Nucleus accumbens (tissue), 56 donors: ENCODE data around the gene ROBO2.

ENCODE experiments used
- DNase-seq, 56 donors: peaks; one replicate each; lab custom pipeline; 2025; lab: John Stamatoyannopoulos, UW

The ROBO2 gene

DNA sequence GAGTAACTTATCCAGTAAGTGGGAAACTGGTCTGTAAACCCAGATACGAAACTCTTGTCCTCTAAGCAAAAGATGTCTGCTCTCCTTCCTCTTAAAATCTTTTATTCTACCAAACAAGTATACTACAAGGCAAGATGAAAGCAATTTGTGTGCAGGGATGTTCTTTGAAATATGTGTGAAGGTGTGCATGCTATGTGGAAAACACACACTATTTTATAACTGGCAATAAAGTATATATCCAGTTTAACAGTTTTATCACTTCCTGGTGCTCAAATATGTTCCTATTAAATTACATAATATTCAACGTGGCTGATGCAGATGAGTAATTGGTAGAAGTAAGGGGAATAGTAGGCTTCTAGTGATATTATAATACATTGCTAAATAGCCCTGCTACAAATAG is 566.5 kb downstream of the ROBO2 start:
- no peak for DNase-seq

DNA sequence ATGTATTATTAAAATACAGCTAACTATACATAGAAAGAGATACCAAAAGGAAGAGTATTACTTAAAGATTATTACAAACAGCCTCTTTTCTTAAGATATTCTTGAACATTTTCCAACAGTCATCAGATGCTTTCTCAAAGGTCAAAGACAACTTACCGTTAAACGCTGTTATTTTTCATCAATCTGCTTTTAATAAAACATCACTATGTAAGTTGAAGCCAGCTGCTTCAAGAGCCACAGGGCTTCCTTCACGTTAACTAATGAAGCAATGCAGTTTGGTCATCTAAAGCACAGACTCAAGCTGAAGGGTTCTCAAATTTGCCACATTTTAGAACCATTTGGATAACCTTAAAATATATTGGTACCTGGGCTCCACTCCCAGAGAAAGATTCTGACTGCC is 578.8 kb downstream of the ROBO2 start:
- DNase-seq: no peak

DNA sequence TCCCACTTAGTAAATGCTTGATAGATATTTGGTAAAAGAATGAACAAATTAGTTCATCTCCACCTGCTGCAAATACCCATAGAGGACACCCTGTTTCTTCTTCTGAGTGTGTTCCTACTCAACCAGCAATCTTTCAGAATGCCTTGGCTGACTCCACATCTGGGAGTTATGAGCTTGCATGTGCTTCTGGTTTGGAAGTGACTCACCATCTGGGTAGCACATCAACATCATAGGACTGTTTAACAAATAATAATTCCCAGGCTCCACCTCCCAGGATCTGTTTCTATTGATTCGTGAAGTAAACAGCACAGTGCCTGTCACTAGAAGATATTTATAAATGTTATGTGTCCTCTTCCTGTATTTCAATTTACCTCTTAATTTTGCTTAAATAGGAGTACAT is 580.1 kb downstream of the ROBO2 start:
- DNase-seq: no peak

DNA sequence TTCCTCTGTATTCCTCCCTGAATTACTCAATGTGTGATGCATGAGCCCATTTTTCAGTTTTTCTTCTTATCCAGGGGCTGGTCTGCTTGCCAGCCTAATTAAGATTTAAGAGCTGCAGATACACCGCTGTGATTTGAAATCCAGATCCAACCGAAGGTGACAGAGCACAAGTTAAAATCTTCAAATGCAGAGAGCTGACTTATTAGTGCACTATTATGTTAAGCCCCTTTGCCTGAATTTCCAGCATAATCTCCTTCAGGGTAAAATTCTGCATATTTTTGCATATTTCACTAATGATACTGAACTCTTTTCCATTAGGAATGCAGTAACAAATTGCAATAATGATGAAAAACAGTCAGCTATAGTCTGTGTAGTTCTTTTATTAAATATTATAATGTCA is 583.6 kb downstream of the ROBO2 start:
- no peak for DNase-seq

DNA sequence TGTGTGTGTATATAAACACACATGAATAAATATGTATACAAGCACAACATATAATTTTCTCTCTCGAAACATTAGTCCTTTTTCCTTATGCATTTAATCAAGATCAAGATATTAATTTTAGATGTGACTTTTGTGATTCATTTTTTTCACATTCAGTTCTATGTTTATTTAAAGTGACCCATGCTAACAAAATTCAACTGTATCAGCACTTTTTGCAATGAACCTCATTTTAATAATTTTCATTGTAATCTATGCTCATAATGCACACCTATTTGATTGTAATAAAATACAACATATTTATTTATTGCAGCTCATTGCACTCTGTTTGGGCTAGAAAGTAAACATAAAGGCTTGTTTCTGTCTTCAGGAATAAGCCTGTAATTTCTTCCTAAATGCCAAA is 586.3 kb downstream of the ROBO2 start:
- no peak for DNase-seq

DNA sequence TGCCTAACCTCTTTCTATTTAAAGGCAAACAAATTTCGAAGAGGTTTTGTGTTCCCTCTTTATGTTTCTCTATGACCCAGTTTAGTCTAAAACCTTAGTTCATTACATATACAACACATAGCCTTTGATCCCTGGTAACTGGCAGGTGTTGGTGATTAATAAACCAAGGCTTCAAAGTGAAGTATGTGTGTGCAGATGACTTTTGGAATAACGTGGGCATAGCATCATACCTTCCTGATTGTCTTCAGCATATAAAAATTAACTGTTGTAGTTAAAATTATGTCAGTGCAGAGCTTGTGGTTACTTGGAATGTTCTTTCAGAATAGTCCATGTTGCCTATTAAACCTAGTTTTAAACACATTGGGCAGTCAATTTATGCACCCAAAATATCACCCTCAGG is 608.3 kb downstream of the ROBO2 start:
- no peak for DNase-seq

DNA sequence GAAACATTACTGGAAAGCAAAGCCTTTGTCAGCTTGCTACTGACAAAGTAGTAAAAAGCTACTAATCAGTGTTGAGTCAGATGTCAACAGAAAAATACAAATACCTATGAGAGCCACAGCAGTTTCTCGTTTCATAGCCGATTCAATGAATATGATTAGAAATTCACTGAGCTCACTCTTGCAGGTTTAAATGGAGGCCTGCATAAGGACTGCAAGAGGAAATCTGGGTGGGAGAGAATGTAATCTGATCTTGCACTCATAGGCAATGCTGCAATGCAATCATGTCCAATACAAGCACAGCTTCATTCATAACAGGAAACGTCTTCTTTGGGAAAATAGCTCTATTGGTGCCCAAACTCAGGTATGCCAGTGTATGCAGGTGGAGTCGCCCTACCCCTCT is 608.8 kb downstream of the ROBO2 start:
- no peak for DNase-seq

DNA sequence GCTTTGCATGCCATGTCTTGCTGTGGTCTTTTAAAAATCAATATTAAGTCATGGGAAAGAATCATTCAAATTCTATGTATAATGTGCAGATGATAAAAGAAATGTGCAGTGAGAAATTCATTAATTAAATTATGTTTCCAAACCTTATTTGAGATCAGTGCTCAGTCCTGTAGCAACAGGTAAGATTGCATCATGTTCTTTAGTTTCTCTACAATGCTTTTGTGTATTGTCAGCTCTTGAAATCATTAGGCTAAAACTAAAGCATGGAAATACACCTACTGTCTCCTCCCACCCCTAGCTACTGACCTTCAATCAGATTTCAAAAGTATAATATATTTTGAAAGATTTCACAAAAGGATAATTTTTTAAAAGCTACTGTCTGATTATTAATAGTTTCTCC is 612.7 kb downstream of the ROBO2 start:
- no peak for DNase-seq

DNA sequence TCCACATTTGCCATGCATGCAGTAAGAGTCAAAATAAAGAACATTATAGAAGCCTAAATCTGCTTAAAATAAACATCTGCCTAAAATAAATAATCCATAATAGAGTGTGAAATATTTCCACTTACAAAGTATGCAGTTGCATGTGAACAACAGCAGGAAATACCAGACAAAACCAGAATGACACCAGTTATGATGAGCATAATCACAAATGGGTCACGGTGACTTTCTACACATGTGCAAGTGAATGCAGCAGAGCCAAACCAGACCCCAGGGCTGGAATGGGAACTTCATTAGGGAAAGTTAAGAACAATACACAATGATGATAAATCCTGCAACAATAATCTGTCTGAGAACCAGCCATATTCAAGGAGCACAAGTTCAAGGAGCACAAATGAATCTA is 615.5 kb downstream of the ROBO2 start:
- DNase-seq: no peak

DNA sequence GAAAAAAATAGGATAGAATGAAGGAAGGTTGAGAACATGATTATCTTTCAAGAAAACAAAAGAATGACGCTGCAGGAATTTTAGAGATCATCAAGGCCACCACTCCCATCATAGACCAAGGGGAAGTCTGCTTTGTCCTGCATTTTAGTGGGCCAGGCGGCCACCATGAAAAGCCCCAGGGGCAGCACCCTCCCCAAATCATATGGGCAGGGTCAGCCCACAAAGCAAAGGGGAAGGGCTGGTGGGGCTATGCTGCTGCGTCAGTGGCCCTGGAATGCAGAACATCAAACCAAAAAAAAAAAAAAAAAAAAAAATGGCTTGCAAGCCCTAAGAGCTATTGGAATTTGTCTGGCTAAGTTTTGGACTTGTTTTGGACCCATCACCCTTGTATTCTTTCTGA is 620.8 kb downstream of the ROBO2 start:
- no peak for DNase-seq

DNA sequence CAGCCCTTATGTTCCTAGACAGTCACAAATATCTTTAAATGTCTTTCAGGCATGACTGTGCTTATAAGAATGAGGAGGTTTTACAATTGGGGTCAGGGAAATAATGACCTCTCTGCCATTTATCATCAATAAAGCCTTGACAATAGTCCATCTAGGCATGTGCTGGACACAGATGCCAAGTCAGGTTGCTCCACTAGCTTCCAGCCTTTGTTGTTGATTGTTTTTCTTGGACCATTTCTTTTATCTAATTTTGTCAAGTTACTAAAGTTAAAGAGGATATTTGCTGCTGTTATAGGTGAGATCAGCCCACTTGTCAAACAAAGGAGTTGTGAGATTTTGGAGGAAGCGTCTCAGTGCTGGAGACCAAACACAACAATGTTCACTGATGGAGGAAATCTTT is 628.0 kb downstream of the ROBO2 start:
- no peak for DNase-seq

DNA sequence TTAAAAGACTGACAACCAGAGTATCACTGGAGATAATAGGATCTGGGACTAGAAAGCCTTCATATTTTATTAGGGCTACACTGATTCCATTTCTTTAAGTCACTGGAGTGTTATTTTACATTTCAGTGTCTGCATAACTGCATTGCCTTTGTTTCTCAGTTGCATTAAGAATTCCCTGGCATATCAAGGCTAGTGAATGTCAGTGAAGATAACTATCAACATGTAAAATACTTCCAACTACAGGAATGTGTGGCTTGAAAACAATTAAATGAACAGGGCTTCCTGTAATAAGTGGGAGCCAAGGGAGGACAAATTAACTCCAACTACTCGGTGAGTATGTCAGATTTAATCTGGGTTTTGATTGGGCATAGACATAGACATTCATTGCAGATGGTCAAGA is 628.5 kb downstream of the ROBO2 start:
- DNase-seq: no peak

DNA sequence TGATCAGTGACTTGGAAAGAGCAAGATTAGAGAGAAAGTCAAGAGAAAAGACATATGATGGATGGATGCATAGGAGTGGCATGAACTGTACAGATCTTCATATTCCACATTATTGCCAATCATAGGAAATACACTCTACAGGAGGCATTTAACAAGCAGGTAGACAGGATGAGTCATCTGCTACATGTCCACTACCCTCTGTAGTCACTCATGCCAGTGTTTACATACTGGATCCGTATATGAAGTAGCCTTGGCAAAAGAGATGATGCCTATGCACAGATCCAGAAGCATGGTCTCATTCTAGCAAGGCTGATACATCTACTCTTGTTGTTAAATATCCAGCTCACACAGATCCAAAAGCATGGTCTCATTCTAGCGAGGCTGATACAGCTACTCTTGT is 632.1 kb downstream of the ROBO2 start:
- no peak for DNase-seq

DNA sequence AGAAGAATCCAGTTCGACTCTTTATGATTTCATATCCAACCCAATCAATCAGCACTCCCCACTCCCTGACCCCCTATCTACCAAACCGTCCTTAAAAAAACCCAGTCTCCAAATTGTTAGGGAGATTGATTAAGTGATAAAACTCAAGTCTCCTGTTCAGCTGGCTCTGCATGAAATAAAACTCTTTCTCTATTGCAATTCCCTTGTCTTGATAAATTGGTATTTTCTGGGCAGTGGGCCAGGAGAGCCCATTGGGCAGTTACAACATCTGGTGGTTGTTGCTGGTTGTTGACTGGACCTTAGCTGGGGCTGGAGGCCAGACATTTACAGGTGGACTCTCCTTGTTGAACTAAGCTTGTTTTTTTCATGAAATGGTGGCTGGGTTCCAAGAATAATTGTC is 642.3 kb downstream of the ROBO2 start:
- no peak for DNase-seq

DNA sequence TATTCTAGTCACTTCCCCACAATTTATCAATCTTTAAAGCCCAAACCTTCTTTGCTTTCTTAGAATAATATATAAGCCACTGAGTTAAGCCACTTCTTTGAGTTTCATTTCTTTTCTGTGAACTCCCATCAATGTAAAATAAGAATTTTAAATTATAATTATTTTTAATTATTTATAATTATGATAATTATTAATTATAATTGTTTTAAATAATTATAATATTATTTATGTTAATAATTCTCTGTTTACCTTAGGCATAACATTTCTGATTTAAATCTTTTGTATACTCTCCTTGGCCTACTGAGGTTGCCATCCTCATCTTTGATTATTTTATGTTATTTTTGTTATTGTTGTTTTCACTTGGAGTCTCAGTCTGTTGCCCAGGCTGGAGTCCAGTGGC is 644.2 kb downstream of the ROBO2 start:
- DNase-seq: no peak

DNA sequence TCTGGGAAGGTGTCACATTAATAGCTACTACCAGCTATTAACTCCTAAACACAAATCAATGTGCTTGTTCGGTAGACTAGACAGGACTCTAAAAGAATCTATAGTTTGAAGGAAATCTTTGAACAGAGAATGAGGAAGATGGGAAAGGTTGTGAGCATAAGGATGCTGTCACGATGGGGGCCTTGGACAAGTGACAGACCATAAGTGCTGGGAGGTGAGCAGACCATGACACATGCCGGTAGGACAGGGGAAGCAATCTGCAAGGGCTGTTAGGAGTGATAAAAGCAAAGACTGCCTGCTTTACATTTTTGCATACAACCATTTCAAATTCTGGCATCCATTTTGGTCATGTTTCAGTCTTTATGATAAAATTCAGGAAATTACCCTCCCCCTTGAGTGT is 645.8 kb downstream of the ROBO2 start:
- DNase-seq: no peak

DNA sequence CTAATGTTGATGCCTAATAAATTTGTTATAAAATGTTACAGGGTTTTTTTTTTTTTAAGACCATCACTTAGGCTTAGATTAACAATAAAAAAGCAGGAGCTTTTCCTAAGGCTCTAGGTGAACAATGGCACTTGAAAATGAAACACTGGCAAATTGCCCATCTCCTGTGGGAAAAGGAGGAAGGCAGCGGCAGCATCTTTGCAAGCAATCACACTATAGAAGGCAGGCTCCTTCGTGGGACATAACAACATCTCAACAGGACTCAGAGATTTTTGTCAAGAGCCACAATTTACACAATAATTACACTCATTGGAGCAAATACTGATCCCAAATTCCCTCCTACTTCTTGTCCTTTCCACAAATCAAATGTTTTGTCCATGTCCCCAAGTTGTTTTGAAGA is 646.7 kb downstream of the ROBO2 start:
- no peak for DNase-seq

DNA sequence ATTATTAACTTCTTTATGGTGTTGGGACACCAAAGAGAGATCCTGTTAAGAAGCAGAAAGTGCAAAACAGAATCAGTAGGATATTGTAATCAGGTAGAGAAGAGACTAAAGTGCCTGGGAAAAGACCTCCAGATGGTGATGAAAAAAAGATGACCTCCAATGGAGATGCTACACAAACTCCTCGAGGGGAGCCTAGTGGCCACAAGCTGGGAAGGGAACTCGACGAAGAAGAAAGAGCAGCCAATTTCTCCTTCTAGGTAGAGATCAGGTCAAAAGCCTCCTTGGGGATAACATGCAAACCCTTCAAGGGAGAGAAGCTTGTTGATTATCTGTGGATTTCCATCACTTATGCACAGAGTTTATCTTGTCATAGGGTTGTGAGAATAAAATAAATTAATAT is 647.6 kb downstream of the ROBO2 start:
- DNase-seq: no peak

DNA sequence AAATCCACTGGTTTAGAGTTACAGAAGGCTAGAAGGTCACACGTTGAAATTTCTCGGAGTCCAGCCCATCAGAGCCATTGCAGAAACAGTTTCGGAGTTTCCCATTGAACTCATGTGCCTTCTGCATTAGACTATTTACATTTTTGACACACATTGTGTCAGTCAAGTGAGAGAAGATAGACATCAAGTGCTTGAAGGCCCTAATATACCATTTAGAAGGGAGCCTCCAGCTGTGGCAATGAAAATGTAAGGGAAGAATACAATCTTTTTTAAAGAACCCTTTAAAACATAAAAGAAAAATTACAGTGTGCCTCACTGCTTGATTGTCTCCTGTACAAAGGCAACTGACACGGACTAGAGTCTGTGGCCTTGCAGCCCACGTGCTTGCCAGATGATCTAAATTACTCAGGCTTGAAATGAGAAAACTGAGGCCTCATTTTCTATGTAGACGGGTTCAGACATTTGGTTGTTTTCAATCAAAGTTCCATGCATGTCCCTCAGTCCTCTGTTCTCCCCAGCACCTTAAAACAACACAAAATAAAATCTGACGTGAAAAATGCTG is 650.5 kb downstream of the ROBO2 start:
- DNase-seq: no peak

DNA sequence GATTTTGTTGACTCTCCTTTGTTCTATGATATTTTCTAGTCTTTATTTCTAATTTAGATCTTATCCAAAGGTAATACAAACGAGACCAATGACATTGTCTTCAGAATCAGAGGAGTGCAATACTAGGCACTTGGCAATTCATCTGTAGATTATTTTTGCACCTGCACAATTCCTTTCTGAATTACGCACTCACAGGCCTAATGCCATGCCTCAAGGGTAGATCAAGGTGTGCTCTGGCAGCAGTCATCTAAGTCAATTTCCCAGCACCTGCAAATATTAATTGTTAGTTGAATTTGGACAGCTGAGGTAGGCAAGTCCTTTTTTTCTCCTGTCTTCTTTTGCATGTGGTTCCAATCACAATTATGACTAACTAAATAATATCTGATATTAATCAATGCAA is 653.2 kb downstream of the ROBO2 start:
- DNase-seq: no peak

DNA sequence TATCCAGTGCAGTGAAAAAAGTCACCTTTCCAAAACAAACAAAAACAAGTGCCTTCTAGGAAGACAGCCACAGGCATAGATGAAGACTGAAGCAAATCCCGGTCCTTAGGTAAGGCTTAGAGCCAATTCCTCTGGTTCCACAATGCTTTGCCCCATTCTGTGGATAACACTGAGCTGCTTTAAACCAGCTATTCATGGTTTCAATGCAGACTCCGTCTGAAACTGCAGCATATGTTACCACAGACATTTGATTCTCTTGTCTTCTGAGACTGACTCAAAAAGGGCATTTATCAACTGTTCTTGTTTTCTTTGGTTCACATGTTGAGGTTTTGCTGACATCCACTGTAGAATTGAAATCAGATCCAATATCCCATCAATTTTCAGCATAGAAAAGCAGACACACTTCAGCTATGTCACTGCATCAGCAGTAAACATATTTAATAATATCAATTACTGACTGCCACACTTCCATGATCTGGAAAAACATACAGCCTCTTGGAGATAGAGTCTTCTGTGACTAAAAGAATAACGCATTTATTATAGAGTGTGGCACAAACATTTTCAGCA is 659.3 kb downstream of the ROBO2 start:
- no peak for DNase-seq
